Measurements from ENCODE around the gene NAGS. TPM values are rescaled to one million over a fixed set of nuclear protein-coding genes. Genes with fewer than 3 reads are reported as not detected.
"Not testable (repeated sequence)": the region's sequence is repeated elsewhere in the genome, so short reads cannot be mapped to it uniquely, and the experiment has no call there.

The NAGS gene, protein sequence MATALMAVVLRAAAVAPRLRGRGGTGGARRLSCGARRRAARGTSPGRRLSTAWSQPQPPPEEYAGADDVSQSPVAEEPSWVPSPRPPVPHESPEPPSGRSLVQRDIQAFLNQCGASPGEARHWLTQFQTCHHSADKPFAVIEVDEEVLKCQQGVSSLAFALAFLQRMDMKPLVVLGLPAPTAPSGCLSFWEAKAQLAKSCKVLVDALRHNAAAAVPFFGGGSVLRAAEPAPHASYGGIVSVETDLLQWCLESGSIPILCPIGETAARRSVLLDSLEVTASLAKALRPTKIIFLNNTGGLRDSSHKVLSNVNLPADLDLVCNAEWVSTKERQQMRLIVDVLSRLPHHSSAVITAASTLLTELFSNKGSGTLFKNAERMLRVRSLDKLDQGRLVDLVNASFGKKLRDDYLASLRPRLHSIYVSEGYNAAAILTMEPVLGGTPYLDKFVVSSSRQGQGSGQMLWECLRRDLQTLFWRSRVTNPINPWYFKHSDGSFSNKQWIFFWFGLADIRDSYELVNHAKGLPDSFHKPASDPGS
- total RNA-seq = 6.4 TPM
- long read RNA-seq, transcript NAGS-201 (7 exons, 2,182 nt) = major isoform, 5 of 9 reads
- long read RNA-seq, partial matches to known transcripts = 2 of 9 reads
- long read RNA-seq, other reads (novel, unspliced or antisense) = 2 of 9 reads

DNA sequence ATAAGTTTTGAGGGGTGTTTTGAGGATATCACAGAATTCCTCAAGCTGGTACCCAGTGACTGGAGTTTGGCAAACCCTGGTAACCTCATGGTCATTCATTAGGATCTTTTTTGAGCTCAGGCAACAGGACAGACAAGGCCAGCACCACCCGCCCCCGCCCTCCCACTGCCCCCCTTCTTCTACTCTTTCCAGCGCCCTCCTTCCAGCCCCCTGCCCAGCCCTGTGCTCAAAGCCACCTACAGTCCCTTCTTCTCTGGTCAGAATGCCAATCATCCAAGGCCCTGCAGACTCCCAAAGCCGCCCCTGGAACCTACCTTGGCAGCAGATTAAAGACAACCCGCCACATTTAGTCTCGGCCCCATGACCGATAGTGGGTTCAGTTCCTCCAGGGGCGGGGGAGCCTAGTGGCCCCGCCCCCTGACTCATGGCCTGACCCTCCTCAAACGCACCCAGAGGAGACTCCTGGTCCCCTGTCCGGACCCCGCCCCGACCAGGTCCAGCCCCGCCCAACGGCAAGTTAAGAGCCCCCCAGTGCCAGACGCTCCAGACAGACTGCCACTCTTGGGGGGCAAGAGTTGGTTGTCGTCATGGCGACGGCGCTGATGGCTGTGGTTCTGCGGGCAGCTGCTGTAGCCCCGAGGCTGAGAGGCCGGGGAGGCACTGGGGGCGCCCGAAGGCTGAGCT lies at the start of gene NAGS:
NAGS (plus strand) TSS at position 546 of the 684 bp plus-strand sequence; CDS start at position 588, 42 bp downstream.
- peak; percentile 4 to 20 for ATAC-seq
- Histone ChIP-seq H3K9me3 (no peaks in the 10 kb centered on the region), H3K4me3 (peak within 1 kb of the TSS; percentile 58), H3K27me3 (ENCODE audit: low read depth) (peaks cover 23% of the 10 kb centered on the region), H3K27ac (peak within 1 kb of the TSS; percentile 59), H3K4me1 (peaks cover 38% of the 10 kb centered on the region), H3K36me3 (peaks cover 2% of the 10 kb centered on the region)
- TF ChIP-seq, protein P1, sequence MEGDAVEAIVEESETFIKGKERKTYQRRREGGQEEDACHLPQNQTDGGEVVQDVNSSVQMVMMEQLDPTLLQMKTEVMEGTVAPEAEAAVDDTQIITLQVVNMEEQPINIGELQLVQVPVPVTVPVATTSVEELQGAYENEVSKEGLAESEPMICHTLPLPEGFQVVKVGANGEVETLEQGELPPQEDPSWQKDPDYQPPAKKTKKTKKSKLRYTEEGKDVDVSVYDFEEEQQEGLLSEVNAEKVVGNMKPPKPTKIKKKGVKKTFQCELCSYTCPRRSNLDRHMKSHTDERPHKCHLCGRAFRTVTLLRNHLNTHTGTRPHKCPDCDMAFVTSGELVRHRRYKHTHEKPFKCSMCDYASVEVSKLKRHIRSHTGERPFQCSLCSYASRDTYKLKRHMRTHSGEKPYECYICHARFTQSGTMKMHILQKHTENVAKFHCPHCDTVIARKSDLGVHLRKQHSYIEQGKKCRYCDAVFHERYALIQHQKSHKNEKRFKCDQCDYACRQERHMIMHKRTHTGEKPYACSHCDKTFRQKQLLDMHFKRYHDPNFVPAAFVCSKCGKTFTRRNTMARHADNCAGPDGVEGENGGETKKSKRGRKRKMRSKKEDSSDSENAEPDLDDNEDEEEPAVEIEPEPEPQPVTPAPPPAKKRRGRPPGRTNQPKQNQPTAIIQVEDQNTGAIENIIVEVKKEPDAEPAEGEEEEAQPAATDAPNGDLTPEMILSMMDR (IDR thresholded peaks at IDR 0.05) = no peak
- intact Hi-C loops (cut with DNase I) = no loop called here
- DNase-seq = peak; percentile 67

DNA sequence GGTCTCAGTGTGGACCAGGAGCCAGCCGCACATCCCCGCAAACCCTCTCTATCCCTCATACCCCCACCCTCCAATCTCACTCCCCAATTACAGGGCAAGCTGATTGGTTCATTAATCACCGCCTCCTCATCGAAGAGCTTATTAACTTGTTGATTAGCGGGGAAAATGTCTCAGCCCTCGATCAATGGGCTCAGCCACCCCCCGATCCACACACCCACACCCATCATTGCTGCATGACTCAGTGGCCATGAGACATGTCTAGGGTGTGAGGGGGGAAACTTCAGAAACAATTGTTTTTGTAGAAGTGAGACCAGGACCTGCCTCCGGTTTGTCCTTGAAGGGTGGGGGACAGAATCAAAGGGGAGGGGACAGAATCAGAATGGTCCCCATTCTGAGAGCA lies 48.2 kb upstream of the NAGS start:
- Histone ChIP-seq H3K27me3 (ENCODE audit: low read depth) (peaks cover 31% of the 10 kb centered on the region), H3K36me3 (no peaks in the 10 kb centered on the region), H3K9me3 (no peaks in the 10 kb centered on the region), H3K27ac (no peak overlapping the region), H3K4me3 (no peak overlapping the region), H3K4me1 (peaks cover 10% of the 10 kb centered on the region)
- DNase-seq (no peak), ATAC-seq (no peak)
- intact Hi-C loops (cut with DNase I) = no loop called here
- TF ChIP-seq, protein P1 (IDR thresholded peaks at IDR 0.05) = no peak

DNA sequence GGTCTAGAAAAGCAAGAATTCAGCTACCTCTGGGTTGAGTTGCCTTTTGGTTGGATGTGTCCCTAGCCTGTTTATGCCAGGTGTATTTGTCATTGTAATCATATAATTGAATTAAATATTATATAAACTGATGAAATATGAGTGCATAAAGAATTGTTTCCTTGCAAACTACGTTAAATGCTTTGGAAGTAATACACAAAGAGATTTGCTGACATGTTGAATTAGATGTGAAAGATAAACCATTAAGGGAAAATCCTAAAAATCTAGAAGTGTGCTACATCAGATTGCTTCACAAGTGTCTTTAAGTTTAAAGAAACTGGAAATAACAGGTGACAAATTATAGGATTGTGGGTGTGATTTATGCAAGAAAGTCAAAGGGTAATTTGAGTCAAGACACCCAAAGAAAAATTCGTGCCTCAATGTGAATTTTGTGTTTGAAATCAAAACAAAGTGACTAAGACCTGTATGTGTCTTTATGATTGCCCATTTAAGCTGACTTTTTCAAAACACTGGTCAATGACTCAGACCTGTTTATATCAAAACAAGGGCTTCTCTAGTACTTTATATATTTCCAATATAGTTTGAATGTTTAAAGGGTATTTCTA lies 45.6 kb upstream of the NAGS start:
- peaks cover 14% of the 10 kb centered on the region for H3K27me3 ChIP-seq (ENCODE audit: low read depth)
- ATAC-seq = no peak
- no peaks in the 10 kb centered on the region for H3K9me3 ChIP-seq
- intact Hi-C loops (cut with DNase I) = no loop called here
- no peak overlapping the region for H3K4me3 ChIP-seq
- H3K4me1 ChIP-seq = no peaks in the 10 kb centered on the region
- TF ChIP-seq, protein P1 (IDR thresholded peaks at IDR 0.05) = no peak
- H3K27ac ChIP-seq = no peak overlapping the region
- DNase-seq = no peak
- H3K36me3 ChIP-seq = no peaks in the 10 kb centered on the region

DNA sequence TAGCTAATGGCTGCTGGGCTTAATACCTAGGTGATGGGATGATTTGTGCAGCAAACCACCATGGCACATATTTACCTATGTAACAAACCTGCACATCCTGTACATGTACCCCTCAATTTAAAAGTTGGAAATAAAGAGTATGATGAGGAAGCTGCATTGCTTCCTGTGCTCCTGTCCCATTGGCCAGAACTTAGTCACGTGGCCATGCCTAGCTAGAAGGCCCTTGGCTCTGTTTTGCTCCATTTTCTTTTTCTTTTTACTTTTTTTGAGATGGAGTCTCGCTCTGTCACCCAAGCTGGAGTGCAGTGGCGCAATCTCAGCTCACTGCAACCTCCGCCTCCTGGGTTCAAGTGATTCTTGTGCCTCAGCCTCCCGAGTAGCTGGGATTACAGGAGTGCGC lies 43.1 kb upstream of the NAGS start:
- H3K4me1 ChIP-seq; H3K4me3 ChIP-seq; ATAC-seq; DNase-seq; H3K9me3 ChIP-seq; H3K27ac ChIP-seq; intact Hi-C loops (cut with DNase I); H3K27me3 ChIP-seq (ENCODE audit: low read depth); H3K36me3 ChIP-seq: not testable (repeated sequence)

DNA sequence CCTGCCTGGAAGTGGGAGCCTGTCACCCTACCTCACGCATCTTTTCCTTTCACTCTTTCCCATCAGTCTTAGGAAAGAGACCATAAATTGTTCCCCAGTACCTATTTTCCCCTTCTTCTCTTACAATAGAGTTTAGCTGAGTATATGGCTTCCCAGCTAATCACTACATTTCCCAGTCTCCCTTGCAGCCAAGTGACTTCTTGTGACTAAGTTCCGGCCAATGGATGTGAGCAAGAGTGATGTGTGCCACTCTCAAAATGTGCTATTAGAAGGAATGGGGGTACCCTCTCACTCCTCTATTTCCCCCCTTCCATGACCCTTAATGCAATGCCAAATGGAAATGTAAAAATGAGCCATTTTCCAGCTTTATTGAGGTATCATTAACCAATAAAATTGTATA lies 42.5 kb upstream of the NAGS start:
- no peaks in the 10 kb centered on the region for H3K9me3 ChIP-seq
- no peaks in the 10 kb centered on the region for H3K4me1 ChIP-seq
- ATAC-seq (no peak), DNase-seq (no peak)
- no peaks in the 10 kb centered on the region for H3K36me3 ChIP-seq
- intact Hi-C loops (cut with DNase I) = no loop called here
- H3K27me3 ChIP-seq (ENCODE audit: low read depth) = peaks cover 8% of the 10 kb centered on the region
- H3K27ac ChIP-seq = no peak overlapping the region
- no peak overlapping the region for H3K4me3 ChIP-seq
- TF ChIP-seq, protein P1 (IDR thresholded peaks at IDR 0.05) = no peak
